ENCODE data around the gene ANKRD53.

DNA sequence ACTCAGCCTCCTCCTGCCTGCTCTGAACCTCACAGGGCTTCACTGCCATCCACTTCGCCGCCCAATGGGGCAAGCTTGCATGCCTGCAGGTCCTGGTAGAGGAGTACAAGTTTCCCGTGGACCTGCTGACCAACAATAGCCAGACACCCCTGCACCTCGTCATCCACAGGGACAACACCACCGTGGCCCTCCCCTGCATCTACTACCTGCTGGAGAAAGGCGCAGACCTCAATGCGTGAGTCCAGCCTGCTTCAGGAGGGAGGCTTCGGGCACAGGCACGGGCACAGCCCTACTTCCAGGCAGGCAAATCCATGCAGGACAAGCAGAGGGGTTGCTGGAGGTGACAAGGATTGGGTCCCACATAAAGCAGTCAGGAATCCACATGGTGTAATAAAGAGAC lies 1.2 kb downstream of the ANKRD53 start:
- TF ChIP-seq TAF1 (IDR thresholded peaks at IDR 0.05; ENCODE audit: low read depth, low read length) (no peak), POLR2A (IDR thresholded peaks at IDR 0.05; ENCODE audit: low read depth, low read length) (no peak), POLR2AphosphoS5 (IDR thresholded peaks at IDR 0.05; ENCODE audit: low read depth, low read length) (no peak), SPI1 (IDR thresholded peaks at IDR 0.05; ENCODE audit: low read depth, low read length) (no peak), PAX5 (IDR thresholded peaks at IDR 0.05; ENCODE audit: insufficient read depth, low read length, severe bottlenecking) (no peak)

Data from GM12891 (cell line).